GM23338 (cell line): Measurements from ENCODE around the gene GUCA1A. TPM values are rescaled to one million over a fixed set of nuclear protein-coding genes. Genes with fewer than 3 reads are reported as not detected.

Source experiments
- ATAC-seq: fragments of 200-7000 bp; cut with Tn5 transposase; 3 replicates; pipeline ENCODE4 v1.9.1; 2020
- DNase-seq: peaks from one replicate; pipeline ENCODE4 v3.0.0-alpha.2; 2015; ENCODE audit warnings: low spot score
- H2AFZ ChIP-seq: fragments of 200-600 bp; sonication (generic); 2 replicates; pipeline ENCODE4 v1.8.0; 2016; ENCODE audit warnings: antibody characterized with exemption, mild to moderate bottlenecking, moderate library complexity
- H3F3A ChIP-seq: fragments of 200-600 bp; sonication (generic); replicated peaks from 2 replicates; pipeline ENCODE4 v1.8.0; 2017; ENCODE audit warnings: antibody characterized with exemption, mixed run types, low read depth
- H3K27ac ChIP-seq: fragments of 200-600 bp; sonication (generic); 2 replicates; pipeline ENCODE4 v1.6.1; 2016; ENCODE audit warnings: low read depth
- H3K27me3 ChIP-seq: fragments of 200-600 bp; sonication (generic); 2 replicates; pipeline ENCODE4 v1.8.0; 2016; ENCODE audit warnings: mild to moderate bottlenecking, mixed run types, moderate library complexity; ENCODE audit not compliant: insufficient read depth
- H3K36me3 ChIP-seq: fragments of 200-600 bp; sonication (generic); 2 replicates; pipeline ENCODE4 v1.8.0; 2016; ENCODE audit warnings: mild to moderate bottlenecking; ENCODE audit not compliant: insufficient read depth
- H3K4me1 ChIP-seq: fragments of 200-600 bp; sonication (generic); 2 replicates; pipeline ENCODE4 v1.8.0; 2016; ENCODE audit warnings: mild to moderate bottlenecking, moderate library complexity; ENCODE audit not compliant: insufficient read depth
- H3K4me2 ChIP-seq: fragments of 200-600 bp; sonication (generic); 2 replicates; pipeline ENCODE4 v1.7.1; 2017; ENCODE audit warnings: mixed run types
- H3K4me3 ChIP-seq: fragments of 200-600 bp; sonication (generic); 2 replicates; pipeline ENCODE4 v1.6.1; 2016; ENCODE audit warnings: mixed run types
- H3K79me2 ChIP-seq: fragments of 200-600 bp; sonication (generic); replicated peaks from 2 replicates; pipeline ENCODE4 v1.8.0; 2017; ENCODE audit warnings: mild to moderate bottlenecking; ENCODE audit not compliant: insufficient read depth
- H3K9me2 ChIP-seq: fragments of 200-600 bp; sonication (generic); 2 replicates; pipeline ENCODE4 v1.8.0; 2017; ENCODE audit not compliant: insufficient read depth
- H4K20me1 ChIP-seq: fragments of 200-600 bp; sonication (generic); replicated peaks from 2 replicates; pipeline ENCODE4 v1.8.0; 2017; ENCODE audit warnings: mild to moderate bottlenecking; ENCODE audit not compliant: insufficient read depth
- H3K27ac Mint-ChIP-seq: 2 replicates; pipeline ENCODE4 v1.8.0; 2020; ENCODE audit warnings: inconsistent platforms, mild to moderate bottlenecking, moderate library complexity, mixed read lengths
- H3K27me3 Mint-ChIP-seq: 3 replicates; pipeline ENCODE4 v1.8.0; 2022; ENCODE audit warnings: low read depth, mild to moderate bottlenecking, moderate library complexity, mixed read lengths, inconsistent platforms; ENCODE audit not compliant: insufficient read depth, poor library complexity
- H3K36me3 Mint-ChIP-seq: 3 replicates; pipeline ENCODE4 v1.8.0; 2021; ENCODE audit warnings: low read depth, mild to moderate bottlenecking, inconsistent platforms, moderate library complexity, mixed read lengths
- H3K4me1 Mint-ChIP-seq: 3 replicates; pipeline ENCODE4 v1.8.0; 2020; ENCODE audit warnings: mild to moderate bottlenecking, inconsistent platforms, mixed read lengths
- H3K4me3 Mint-ChIP-seq: 3 replicates; pipeline ENCODE4 v1.8.0; 2021; ENCODE audit warnings: moderate library complexity, mild to moderate bottlenecking, inconsistent platforms, mixed read lengths
- H3K9me3 Mint-ChIP-seq: 3 replicates; pipeline ENCODE4 v1.8.0; 2020; ENCODE audit warnings: moderate library complexity, mild to moderate bottlenecking, inconsistent platforms, mixed read lengths
- EZH2 ChIP-seq: fragments of 200-600 bp; sonication (generic); IDR thresholded peaks from one replicate; pipeline ENCODE4 v1.8.0; 2017; ENCODE audit warnings: antibody characterized with exemption, mild to moderate bottlenecking, low read depth; ENCODE audit not compliant: unreplicated experiment
- EZH2phosphoT487 ChIP-seq: fragments of 200-600 bp; sonication (generic); IDR thresholded peaks from one replicate; pipeline ENCODE4 v1.8.1; 2018; ENCODE audit warnings: antibody characterized with exemption; ENCODE audit not compliant: unreplicated experiment
- JUNB ChIP-seq: IDR thresholded peaks from one replicate; pipeline ENCODE4 v1.6.1; 2016; ENCODE audit warnings: antibody characterized with exemption; ENCODE audit not compliant: unreplicated experiment
- NANOG ChIP-seq: IDR thresholded peaks from 2 replicates; pipeline ENCODE4 v1.6.1; 2016; ENCODE audit warnings: antibody characterized with exemption, borderline replicate concordance
- STAT1 ChIP-seq: IDR thresholded peaks from one replicate; pipeline ENCODE4 v1.6.1; 2016; ENCODE audit warnings: antibody characterized with exemption; ENCODE audit not compliant: unreplicated experiment
- ZNF331 ChIP-seq: fragments of 250-450 bp; sonication (Bioruptor Pico); IDR thresholded peaks from 2 replicates; pipeline ENCODE4 v1.5.0; 2020; ENCODE audit warnings: low read depth, mild to moderate bottlenecking, moderate library complexity
- polyA plus RNA-seq: library from polyadenylated mRNA; unstranded; fragments of >200 nt; fragmentation: Nextera tagmentation; extraction: Ambion mirVana; gene quantifications from 2 replicates; pipeline ENCODE4 v1.2.1, GENCODE V29; 2016
- total RNA-seq: library from RNA; depleted of rRNA; stranded (reverse); fragments of >200 nt; shearing (Covaris generic); gene quantifications from 2 replicates; pipeline ENCODE4 v1.2.3, GENCODE V29; 2014
- TF ChIP-seq, protein P1 (sequence below): fragments of 250-450 bp; sonication (Bioruptor Pico); IDR thresholded peaks from 2 replicates; pipeline ENCODE4 v1.5.0; 2020; ENCODE audit warnings: mild to moderate bottlenecking, moderate library complexity
- TF ChIP-seq, protein P2 (sequence below): IDR thresholded peaks from 2 replicates; pipeline ENCODE4 v1.6.1; 2016; ENCODE audit warnings: antibody characterized with exemption
- TF ChIP-seq, protein P3 (sequence below): IDR thresholded peaks from one replicate; pipeline ENCODE4 v1.6.1; 2018; ENCODE audit warnings: antibody characterized with exemption; ENCODE audit not compliant: unreplicated experiment

The GUCA1A gene
- total and polyA plus RNA-seq, 2 experiments from 2014 or later: 5.2 to 10.6 TPM

DNA sequence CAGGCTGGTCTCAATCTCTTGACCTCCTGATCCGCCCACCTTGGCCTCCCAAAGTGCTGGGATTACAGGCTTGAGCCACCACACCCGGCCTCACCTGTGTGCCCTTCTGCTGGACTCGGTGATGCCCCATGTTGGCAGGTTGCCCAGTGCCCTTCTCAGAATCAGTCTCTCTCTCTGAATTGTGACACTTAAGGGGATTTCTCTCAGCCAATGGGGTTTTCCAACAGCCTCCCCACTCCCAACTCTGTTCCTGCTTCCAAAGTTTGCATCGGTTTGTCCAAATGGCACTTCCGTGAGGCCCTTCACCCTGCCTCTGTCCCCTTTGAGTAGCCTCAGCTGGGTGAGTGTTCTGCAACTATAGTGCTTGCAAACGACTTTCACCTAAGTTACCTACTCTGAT, 47.6 kb downstream of the GUCA1A start (continued):
- no peak for TF ChIP-seq NANOG
- TF ChIP-seq EZH2phosphoT487: no peak
- no peak for TF ChIP-seq JUNB
- no peak for TF ChIP-seq STAT1

DNA sequence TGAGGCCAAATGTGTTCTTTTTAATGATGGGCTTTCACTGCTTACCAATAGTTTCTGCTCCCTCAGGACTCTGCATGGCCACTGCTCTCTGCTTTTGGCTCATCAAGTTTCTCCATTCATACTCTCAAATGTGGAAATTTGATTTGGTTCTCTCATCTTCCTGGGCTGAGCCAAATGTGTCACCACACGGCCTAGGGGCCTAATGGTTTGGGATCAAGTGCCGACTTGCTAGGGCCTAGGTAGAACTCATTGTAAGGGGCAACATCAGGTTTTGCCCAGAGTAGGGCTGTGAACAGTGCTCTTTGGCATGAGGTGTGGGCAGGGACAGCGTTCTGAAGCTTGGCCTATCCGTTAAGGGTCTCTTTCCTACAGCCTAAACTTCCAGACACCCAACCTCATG, 48.4 kb downstream of the GUCA1A start:
- Mint-ChIP-seq H3K4me3 (no peak overlapping the region), H3K4me1 (peaks cover 12% of the 10 kb centered on the region), H3K27me3 (peaks cover 6% of the 10 kb centered on the region), H3K9me3 (no peaks in the 10 kb centered on the region), H3K27ac (no peak overlapping the region), H3K36me3 (peaks cover 1% of the 10 kb centered on the region; the same call in 1 of the 3 replicates)
- no peak overlapping the region for H2AFZ ChIP-seq
- peaks cover 8% of the 10 kb centered on the region for H3K79me2 ChIP-seq
- H3F3A ChIP-seq: peaks cover 16% of the 10 kb centered on the region; the same call in 1 of the 2 replicates
- H3K9me2 ChIP-seq: no peaks in the 10 kb centered on the region
- no peaks in the 10 kb centered on the region for H4K20me1 ChIP-seq
- peaks cover 4% of the 10 kb centered on the region; the same call in 1 of the 2 replicates for H3K4me1 ChIP-seq
- no peak overlapping the region for H3K27ac ChIP-seq
- ATAC-seq (no peak), DNase-seq (no peak)
- no peaks in the 10 kb centered on the region for H3K27me3 ChIP-seq
- H3K36me3 ChIP-seq: no peaks in the 10 kb centered on the region
- no peak overlapping the region for H3K4me2 ChIP-seq
- no peak overlapping the region for H3K4me3 ChIP-seq
- TF ChIP-seq JUNB: no peak
- TF ChIP-seq STAT1: no peak
- TF ChIP-seq, protein P1, sequence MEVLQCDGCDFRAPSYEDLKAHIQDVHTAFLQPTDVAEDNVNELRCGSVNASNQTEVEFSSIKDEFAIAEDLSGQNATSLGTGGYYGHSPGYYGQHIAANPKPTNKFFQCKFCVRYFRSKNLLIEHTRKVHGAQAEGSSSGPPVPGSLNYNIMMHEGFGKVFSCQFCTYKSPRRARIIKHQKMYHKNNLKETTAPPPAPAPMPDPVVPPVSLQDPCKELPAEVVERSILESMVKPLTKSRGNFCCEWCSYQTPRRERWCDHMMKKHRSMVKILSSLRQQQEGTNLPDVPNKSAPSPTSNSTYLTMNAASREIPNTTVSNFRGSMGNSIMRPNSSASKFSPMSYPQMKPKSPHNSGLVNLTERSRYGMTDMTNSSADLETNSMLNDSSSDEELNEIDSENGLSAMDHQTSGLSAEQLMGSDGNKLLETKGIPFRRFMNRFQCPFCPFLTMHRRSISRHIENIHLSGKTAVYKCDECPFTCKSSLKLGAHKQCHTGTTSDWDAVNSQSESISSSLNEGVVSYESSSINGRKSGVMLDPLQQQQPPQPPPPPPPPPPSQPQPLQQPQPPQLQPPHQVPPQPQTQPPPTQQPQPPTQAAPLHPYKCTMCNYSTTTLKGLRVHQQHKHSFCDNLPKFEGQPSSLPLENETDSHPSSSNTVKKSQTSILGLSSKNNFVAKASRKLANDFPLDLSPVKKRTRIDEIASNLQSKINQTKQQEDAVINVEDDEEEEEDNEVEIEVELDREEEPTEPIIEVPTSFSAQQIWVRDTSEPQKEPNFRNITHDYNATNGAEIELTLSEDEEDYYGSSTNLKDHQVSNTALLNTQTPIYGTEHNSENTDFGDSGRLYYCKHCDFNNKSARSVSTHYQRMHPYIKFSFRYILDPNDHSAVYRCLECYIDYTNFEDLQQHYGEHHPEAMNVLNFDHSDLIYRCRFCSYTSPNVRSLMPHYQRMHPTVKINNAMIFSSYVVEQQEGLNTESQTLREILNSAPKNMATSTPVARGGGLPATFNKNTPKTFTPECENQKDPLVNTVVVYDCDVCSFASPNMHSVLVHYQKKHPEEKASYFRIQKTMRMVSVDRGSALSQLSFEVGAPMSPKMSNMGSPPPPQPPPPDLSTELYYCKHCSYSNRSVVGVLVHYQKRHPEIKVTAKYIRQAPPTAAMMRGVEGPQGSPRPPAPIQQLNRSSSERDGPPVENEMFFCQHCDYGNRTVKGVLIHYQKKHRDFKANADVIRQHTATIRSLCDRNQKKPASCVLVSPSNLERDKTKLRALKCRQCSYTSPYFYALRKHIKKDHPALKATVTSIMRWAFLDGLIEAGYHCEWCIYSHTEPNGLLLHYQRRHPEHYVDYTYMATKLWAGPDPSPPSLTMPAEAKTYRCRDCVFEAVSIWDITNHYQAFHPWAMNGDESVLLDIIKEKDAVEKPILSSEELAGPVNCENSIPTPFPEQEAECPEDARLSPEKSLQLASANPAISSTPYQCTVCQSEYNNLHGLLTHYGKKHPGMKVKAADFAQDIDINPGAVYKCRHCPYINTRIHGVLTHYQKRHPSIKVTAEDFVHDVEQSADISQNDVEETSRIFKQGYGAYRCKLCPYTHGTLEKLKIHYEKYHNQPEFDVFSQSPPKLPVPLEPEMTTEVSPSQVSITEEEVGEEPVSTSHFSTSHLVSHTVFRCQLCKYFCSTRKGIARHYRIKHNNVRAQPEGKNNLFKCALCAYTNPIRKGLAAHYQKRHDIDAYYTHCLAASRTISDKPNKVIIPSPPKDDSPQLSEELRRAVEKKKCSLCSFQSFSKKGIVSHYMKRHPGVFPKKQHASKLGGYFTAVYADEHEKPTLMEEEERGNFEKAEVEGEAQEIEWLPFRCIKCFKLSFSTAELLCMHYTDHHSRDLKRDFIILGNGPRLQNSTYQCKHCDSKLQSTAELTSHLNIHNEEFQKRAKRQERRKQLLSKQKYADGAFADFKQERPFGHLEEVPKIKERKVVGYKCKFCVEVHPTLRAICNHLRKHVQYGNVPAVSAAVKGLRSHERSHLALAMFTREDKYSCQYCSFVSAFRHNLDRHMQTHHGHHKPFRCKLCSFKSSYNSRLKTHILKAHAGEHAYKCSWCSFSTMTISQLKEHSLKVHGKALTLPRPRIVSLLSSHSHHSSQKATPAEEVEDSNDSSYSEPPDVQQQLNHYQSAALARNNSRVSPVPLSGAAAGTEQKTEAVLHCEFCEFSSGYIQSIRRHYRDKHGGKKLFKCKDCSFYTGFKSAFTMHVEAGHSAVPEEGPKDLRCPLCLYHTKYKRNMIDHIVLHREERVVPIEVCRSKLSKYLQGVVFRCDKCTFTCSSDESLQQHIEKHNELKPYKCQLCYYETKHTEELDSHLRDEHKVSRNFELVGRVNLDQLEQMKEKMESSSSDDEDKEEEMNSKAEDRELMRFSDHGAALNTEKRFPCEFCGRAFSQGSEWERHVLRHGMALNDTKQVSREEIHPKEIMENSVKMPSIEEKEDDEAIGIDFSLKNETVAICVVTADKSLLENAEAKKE (CRISPR knock-in tag): no peak
- TF ChIP-seq, protein P2, sequence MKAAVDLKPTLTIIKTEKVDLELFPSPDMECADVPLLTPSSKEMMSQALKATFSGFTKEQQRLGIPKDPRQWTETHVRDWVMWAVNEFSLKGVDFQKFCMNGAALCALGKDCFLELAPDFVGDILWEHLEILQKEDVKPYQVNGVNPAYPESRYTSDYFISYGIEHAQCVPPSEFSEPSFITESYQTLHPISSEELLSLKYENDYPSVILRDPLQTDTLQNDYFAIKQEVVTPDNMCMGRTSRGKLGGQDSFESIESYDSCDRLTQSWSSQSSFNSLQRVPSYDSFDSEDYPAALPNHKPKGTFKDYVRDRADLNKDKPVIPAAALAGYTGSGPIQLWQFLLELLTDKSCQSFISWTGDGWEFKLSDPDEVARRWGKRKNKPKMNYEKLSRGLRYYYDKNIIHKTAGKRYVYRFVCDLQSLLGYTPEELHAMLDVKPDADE: no peak
- TF ChIP-seq, protein P3, sequence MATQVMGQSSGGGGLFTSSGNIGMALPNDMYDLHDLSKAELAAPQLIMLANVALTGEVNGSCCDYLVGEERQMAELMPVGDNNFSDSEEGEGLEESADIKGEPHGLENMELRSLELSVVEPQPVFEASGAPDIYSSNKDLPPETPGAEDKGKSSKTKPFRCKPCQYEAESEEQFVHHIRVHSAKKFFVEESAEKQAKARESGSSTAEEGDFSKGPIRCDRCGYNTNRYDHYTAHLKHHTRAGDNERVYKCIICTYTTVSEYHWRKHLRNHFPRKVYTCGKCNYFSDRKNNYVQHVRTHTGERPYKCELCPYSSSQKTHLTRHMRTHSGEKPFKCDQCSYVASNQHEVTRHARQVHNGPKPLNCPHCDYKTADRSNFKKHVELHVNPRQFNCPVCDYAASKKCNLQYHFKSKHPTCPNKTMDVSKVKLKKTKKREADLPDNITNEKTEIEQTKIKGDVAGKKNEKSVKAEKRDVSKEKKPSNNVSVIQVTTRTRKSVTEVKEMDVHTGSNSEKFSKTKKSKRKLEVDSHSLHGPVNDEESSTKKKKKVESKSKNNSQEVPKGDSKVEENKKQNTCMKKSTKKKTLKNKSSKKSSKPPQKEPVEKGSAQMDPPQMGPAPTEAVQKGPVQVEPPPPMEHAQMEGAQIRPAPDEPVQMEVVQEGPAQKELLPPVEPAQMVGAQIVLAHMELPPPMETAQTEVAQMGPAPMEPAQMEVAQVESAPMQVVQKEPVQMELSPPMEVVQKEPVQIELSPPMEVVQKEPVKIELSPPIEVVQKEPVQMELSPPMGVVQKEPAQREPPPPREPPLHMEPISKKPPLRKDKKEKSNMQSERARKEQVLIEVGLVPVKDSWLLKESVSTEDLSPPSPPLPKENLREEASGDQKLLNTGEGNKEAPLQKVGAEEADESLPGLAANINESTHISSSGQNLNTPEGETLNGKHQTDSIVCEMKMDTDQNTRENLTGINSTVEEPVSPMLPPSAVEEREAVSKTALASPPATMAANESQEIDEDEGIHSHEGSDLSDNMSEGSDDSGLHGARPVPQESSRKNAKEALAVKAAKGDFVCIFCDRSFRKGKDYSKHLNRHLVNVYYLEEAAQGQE: no peak
- TF ChIP-seq ZNF331 (CRISPR knock-in tag): no peak
- no peak for TF ChIP-seq EZH2
- no peak for TF ChIP-seq EZH2phosphoT487
